ENCODE results near the gene ARHGAP4.

ARHGAP4 gene

GRCh38 chrX:153873282-153874084 is 52.6 kb downstream of the ARHGAP4 start:
- H3K9ac ChIP-seq (ENCODE audit: low read length): no peak overlapping the region
- no peak overlapping the region for H3K4me3 ChIP-seq (ENCODE audit: low read depth in 1 of 2, low read length in 2 of 2)
- H3K9me3 ChIP-seq (ENCODE audit: low read length): no peaks in the 10 kb centered on the region
- no peak overlapping the region for H3K27ac ChIP-seq (ENCODE audit: low read depth, low read length)
- H3K27me3 ChIP-seq (ENCODE audit: control insufficient read depth in 1 of 2, insufficient read depth in 2 of 2, low read length in 2 of 2): peaks cover 4 to 57% of the 10 kb centered on the region in 2 donors
- no peaks in the 10 kb centered on the region for H3K4me1 ChIP-seq (ENCODE audit: insufficient read depth, low read length)
- no peaks in the 10 kb centered on the region for H3K36me3 ChIP-seq (ENCODE audit: insufficient read depth, low read length)

GRCh38 chrX:153871946-153872878 is 53.9 kb downstream of the ARHGAP4 start:
- H3K27me3 ChIP-seq (ENCODE audit: control insufficient read depth in 1 of 2, insufficient read depth in 2 of 2, low read length in 2 of 2): peaks cover 4 to 50% of the 10 kb centered on the region in 2 donors
- no peak overlapping the region for H3K4me3 ChIP-seq (ENCODE audit: low read depth in 1 of 2, low read length in 2 of 2)
- H3K9ac ChIP-seq (ENCODE audit: low read length): no peak overlapping the region
- H3K27ac ChIP-seq (ENCODE audit: low read depth, low read length): no peak overlapping the region
- H3K9me3 ChIP-seq (ENCODE audit: low read length): no peaks in the 10 kb centered on the region
- no peaks in the 10 kb centered on the region for H3K36me3 ChIP-seq (ENCODE audit: insufficient read depth, low read length)
- H3K4me1 ChIP-seq (ENCODE audit: insufficient read depth, low read length): no peaks in the 10 kb centered on the region

GRCh38 chrX:153871451-153871850 is 54.6 kb downstream of the ARHGAP4 start:
- H3K9me3 ChIP-seq (ENCODE audit: low read length): no peaks in the 10 kb centered on the region
- H3K4me3 ChIP-seq (ENCODE audit: low read depth in 1 of 2, low read length in 2 of 2): no peak overlapping the region
- no peaks in the 10 kb centered on the region for H3K36me3 ChIP-seq (ENCODE audit: insufficient read depth, low read length)
- H3K27me3 ChIP-seq (ENCODE audit: control insufficient read depth in 1 of 2, insufficient read depth in 2 of 2, low read length in 2 of 2): peaks cover 4 to 47% of the 10 kb centered on the region in 2 donors
- no peak overlapping the region for H3K27ac ChIP-seq (ENCODE audit: low read depth, low read length)
- H3K9ac ChIP-seq (ENCODE audit: low read length): no peak overlapping the region
- no peaks in the 10 kb centered on the region for H3K4me1 ChIP-seq (ENCODE audit: insufficient read depth, low read length)

- H3K9ac ChIP-seq (ENCODE audit: low read length): no peak overlapping the region
- no peaks in the 10 kb centered on the region for H3K4me1 ChIP-seq (ENCODE audit: insufficient read depth, low read length)
- no peak overlapping the region for H3K4me3 ChIP-seq (ENCODE audit: low read depth in 1 of 2, low read length in 2 of 2)
- no peaks in the 10 kb centered on the region for H3K9me3 ChIP-seq (ENCODE audit: low read length)
- peaks cover 0 to 41% of the 10 kb centered on the region in 2 donors for H3K27me3 ChIP-seq (ENCODE audit: control insufficient read depth in 1 of 2, insufficient read depth in 2 of 2, low read length in 2 of 2)
- H3K36me3 ChIP-seq (ENCODE audit: insufficient read depth, low read length): no peaks in the 10 kb centered on the region
- no peak overlapping the region for H3K27ac ChIP-seq (ENCODE audit: low read depth, low read length)
Measured at GRCh38 chrX:153870791-153871360, 55.2 kb downstream of the ARHGAP4 start.

GRCh38 chrX:153870288-153870690 is 55.8 kb downstream of the ARHGAP4 start:
- H3K9ac ChIP-seq (ENCODE audit: low read length): no peak overlapping the region
- H3K9me3 ChIP-seq (ENCODE audit: low read length): no peaks in the 10 kb centered on the region
- H3K36me3 ChIP-seq (ENCODE audit: insufficient read depth, low read length): no peaks in the 10 kb centered on the region
- H3K4me3 ChIP-seq (ENCODE audit: low read depth in 1 of 2, low read length in 2 of 2): no peak overlapping the region
- H3K27ac ChIP-seq (ENCODE audit: low read depth, low read length): no peak overlapping the region
- no peaks in the 10 kb centered on the region for H3K4me1 ChIP-seq (ENCODE audit: insufficient read depth, low read length)
- peaks cover 0 to 37% of the 10 kb centered on the region in 2 donors for H3K27me3 ChIP-seq (ENCODE audit: control insufficient read depth in 1 of 2, insufficient read depth in 2 of 2, low read length in 2 of 2)

- Histone ChIP-seq H3K9me3 (ENCODE audit: low read length) (no peaks in the 10 kb centered on the region), H3K9ac (ENCODE audit: low read length) (no peak overlapping the region), H3K27me3 (ENCODE audit: control insufficient read depth in 1 of 2, insufficient read depth in 2 of 2, low read length in 2 of 2) (peaks cover 0 to 43% of the 10 kb centered on the region in 2 donors), H3K36me3 (ENCODE audit: insufficient read depth, low read length) (no peaks in the 10 kb centered on the region), H3K4me1 (ENCODE audit: insufficient read depth, low read length) (no peaks in the 10 kb centered on the region), H3K27ac (ENCODE audit: low read depth, low read length) (no peak overlapping the region), H3K4me3 (ENCODE audit: low read depth in 1 of 2, low read length in 2 of 2) (no peak overlapping the region)
Measured at GRCh38 chrX:153869473-153870287, 56.4 kb downstream of the ARHGAP4 start.

GRCh38 chrX:153868576-153869472 is 57.2 kb downstream of the ARHGAP4 start:
- H3K27ac ChIP-seq (ENCODE audit: low read depth, low read length): no peak overlapping the region
- H3K9me3 ChIP-seq (ENCODE audit: low read length): no peaks in the 10 kb centered on the region
- H3K36me3 ChIP-seq (ENCODE audit: insufficient read depth, low read length): no peaks in the 10 kb centered on the region
- no peak overlapping the region for H3K9ac ChIP-seq (ENCODE audit: low read length)
- no peaks in the 10 kb centered on the region for H3K4me1 ChIP-seq (ENCODE audit: insufficient read depth, low read length)
- no peak overlapping the region for H3K4me3 ChIP-seq (ENCODE audit: low read depth in 1 of 2, low read length in 2 of 2)
- peaks cover 0 to 39% of the 10 kb centered on the region in 2 donors for H3K27me3 ChIP-seq (ENCODE audit: control insufficient read depth in 1 of 2, insufficient read depth in 2 of 2, low read length in 2 of 2)

GRCh38 chrX:153867671-153868070 is 58.4 kb downstream of the ARHGAP4 start:
- Histone ChIP-seq H3K27me3 (ENCODE audit: control insufficient read depth in 1 of 2, insufficient read depth in 2 of 2, low read length in 2 of 2) (peaks cover 0 to 39% of the 10 kb centered on the region in 2 donors), H3K27ac (ENCODE audit: low read depth, low read length) (no peak overlapping the region), H3K36me3 (ENCODE audit: insufficient read depth, low read length) (no peaks in the 10 kb centered on the region), H3K4me1 (ENCODE audit: insufficient read depth, low read length) (no peaks in the 10 kb centered on the region), H3K9ac (ENCODE audit: low read length) (no peak overlapping the region), H3K9me3 (ENCODE audit: low read length) (no peaks in the 10 kb centered on the region), H3K4me3 (ENCODE audit: low read depth in 1 of 2, low read length in 2 of 2) (no peak overlapping the region)

GRCh38 chrX:153867139-153867538 is 58.9 kb downstream of the ARHGAP4 start:
- Histone ChIP-seq H3K27me3 (ENCODE audit: control insufficient read depth in 1 of 2, insufficient read depth in 2 of 2, low read length in 2 of 2) (peaks cover 0 to 34% of the 10 kb centered on the region in 2 donors), H3K36me3 (ENCODE audit: insufficient read depth, low read length) (no peaks in the 10 kb centered on the region), H3K9me3 (ENCODE audit: low read length) (no peaks in the 10 kb centered on the region), H3K4me3 (ENCODE audit: low read depth in 1 of 2, low read length in 2 of 2) (no peak overlapping the region), H3K4me1 (ENCODE audit: insufficient read depth, low read length) (no peaks in the 10 kb centered on the region), H3K9ac (ENCODE audit: low read length) (no peak overlapping the region), H3K27ac (ENCODE audit: low read depth, low read length) (no peak overlapping the region)

- Histone ChIP-seq H3K36me3 (ENCODE audit: insufficient read depth, low read length) (no peaks in the 10 kb centered on the region), H3K9ac (ENCODE audit: low read length) (no peak overlapping the region), H3K4me1 (ENCODE audit: insufficient read depth, low read length) (no peaks in the 10 kb centered on the region), H3K27me3 (ENCODE audit: control insufficient read depth in 1 of 2, insufficient read depth in 2 of 2, low read length in 2 of 2) (peaks cover 0 to 32% of the 10 kb centered on the region in 2 donors), H3K4me3 (ENCODE audit: low read depth in 1 of 2, low read length in 2 of 2) (no peak overlapping the region), H3K9me3 (ENCODE audit: low read length) (no peaks in the 10 kb centered on the region), H3K27ac (ENCODE audit: low read depth, low read length) (no peak overlapping the region)
Measured at GRCh38 chrX:153866302-153867019, 59.6 kb downstream of the ARHGAP4 start.

All from muscle layer of colon (tissue), 2 donors.